Measurements from ENCODE around the gene ADAMTSL1. TPM values are rescaled to one million over a fixed set of nuclear protein-coding genes. Genes with fewer than 3 reads are reported as not detected.

ADAMTSL1 gene
- polyA plus RNA-seq, 1 donor from 2014 or later = 1.1 TPM

DNA sequence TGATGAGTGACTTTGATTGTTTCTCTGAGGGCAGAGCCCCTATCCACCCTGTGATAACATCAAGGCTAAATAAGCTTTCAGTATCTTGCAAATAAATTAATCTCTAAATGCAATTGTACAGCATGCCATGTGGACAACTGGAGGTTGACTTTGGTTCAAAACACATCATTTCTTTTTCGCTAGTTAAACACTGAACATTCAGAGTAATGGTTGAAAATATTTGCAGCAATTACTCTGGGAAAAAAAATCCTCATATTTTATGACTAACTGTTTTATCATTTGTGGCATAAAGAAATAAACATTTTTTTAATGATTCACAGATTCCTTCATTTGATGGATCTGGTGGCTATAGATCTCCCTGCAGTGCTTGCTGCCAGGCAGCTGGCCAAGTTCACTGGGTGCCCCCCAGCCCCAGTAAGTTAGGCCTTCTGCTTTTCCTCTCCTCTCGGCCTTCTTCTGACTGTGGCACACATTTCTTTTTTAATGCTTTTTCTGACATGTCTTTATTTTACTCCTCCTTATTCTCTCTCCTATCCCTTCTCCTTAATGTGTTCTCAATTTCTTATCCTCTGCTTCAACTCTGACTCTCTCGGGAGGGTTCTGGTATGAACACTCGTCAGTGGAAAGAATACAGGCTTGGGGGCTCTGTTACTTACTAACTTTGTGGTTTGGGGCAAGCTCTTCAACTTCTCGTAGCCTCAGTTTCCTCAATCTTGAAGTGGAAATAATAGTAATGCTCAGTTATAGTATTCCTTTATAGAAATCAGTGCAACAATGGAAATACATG, 69.6 kb downstream of the ADAMTSL1 start:
- TF ChIP-seq, protein P1, sequence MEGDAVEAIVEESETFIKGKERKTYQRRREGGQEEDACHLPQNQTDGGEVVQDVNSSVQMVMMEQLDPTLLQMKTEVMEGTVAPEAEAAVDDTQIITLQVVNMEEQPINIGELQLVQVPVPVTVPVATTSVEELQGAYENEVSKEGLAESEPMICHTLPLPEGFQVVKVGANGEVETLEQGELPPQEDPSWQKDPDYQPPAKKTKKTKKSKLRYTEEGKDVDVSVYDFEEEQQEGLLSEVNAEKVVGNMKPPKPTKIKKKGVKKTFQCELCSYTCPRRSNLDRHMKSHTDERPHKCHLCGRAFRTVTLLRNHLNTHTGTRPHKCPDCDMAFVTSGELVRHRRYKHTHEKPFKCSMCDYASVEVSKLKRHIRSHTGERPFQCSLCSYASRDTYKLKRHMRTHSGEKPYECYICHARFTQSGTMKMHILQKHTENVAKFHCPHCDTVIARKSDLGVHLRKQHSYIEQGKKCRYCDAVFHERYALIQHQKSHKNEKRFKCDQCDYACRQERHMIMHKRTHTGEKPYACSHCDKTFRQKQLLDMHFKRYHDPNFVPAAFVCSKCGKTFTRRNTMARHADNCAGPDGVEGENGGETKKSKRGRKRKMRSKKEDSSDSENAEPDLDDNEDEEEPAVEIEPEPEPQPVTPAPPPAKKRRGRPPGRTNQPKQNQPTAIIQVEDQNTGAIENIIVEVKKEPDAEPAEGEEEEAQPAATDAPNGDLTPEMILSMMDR (IDR thresholded peaks at IDR 0.05; ENCODE audit: poor library complexity, severe bottlenecking) = no peak
- TF ChIP-seq SMC3 (conservative IDR thresholded peaks at IDR 0.05; ENCODE audit: poor library complexity) = no peak
- TF ChIP-seq EZH2 (IDR thresholded peaks at IDR 0.05; ENCODE audit: borderline replicate concordance, insufficient read depth, low read length, poor library complexity, severe bottlenecking) = no peak
- TF ChIP-seq POLR2AphosphoS5 (IDR thresholded peaks at IDR 0.05) = no peak
- TF ChIP-seq MXI1 (conservative IDR thresholded peaks at IDR 0.05; ENCODE audit: poor library complexity, severe bottlenecking) = no peak
- no peak for TF ChIP-seq EP300 (conservative IDR thresholded peaks at IDR 0.05; ENCODE audit: poor library complexity, severe bottlenecking)
- TF ChIP-seq, protein P2, sequence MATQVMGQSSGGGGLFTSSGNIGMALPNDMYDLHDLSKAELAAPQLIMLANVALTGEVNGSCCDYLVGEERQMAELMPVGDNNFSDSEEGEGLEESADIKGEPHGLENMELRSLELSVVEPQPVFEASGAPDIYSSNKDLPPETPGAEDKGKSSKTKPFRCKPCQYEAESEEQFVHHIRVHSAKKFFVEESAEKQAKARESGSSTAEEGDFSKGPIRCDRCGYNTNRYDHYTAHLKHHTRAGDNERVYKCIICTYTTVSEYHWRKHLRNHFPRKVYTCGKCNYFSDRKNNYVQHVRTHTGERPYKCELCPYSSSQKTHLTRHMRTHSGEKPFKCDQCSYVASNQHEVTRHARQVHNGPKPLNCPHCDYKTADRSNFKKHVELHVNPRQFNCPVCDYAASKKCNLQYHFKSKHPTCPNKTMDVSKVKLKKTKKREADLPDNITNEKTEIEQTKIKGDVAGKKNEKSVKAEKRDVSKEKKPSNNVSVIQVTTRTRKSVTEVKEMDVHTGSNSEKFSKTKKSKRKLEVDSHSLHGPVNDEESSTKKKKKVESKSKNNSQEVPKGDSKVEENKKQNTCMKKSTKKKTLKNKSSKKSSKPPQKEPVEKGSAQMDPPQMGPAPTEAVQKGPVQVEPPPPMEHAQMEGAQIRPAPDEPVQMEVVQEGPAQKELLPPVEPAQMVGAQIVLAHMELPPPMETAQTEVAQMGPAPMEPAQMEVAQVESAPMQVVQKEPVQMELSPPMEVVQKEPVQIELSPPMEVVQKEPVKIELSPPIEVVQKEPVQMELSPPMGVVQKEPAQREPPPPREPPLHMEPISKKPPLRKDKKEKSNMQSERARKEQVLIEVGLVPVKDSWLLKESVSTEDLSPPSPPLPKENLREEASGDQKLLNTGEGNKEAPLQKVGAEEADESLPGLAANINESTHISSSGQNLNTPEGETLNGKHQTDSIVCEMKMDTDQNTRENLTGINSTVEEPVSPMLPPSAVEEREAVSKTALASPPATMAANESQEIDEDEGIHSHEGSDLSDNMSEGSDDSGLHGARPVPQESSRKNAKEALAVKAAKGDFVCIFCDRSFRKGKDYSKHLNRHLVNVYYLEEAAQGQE (IDR thresholded peaks at IDR 0.05; ENCODE audit: borderline replicate concordance) = no peak
- no peak for TF ChIP-seq TAF1 (IDR thresholded peaks at IDR 0.05; ENCODE audit: low read depth)
- TF ChIP-seq RAD21 (conservative IDR thresholded peaks at IDR 0.05) = no peak
- Histone ChIP-seq H2AFZ (ENCODE audit: low read depth, low read length) (no peak overlapping the region), H3K4me3 (ENCODE audit: low read length) (no peak overlapping the region), H3K4me2 (ENCODE audit: low read length) (no peak overlapping the region), H3F3A (ENCODE audit: insufficient read depth, low read length, poor library complexity, severe bottlenecking) (no peaks in the 10 kb centered on the region), H3K27me3 (ENCODE audit: insufficient read depth, low read depth, low read length) (no peaks in the 10 kb centered on the region), H3K36me3 (ENCODE audit: insufficient read depth, low read length) (no peaks in the 10 kb centered on the region), H3K27ac (ENCODE audit: low read length) (no peak overlapping the region), H3K9me2 (ENCODE audit: insufficient read depth, low read length) (no peaks in the 10 kb centered on the region), H3K9me3 (ENCODE audit: low read length) (no peaks in the 10 kb centered on the region), H4K20me1 (ENCODE audit: insufficient read depth) (no peaks in the 10 kb centered on the region), H3K9ac (ENCODE audit: low read length) (no peak overlapping the region), H3K79me2 (replicated peaks; ENCODE audit: insufficient read depth, low read length) (no peaks in the 10 kb centered on the region)

DNA sequence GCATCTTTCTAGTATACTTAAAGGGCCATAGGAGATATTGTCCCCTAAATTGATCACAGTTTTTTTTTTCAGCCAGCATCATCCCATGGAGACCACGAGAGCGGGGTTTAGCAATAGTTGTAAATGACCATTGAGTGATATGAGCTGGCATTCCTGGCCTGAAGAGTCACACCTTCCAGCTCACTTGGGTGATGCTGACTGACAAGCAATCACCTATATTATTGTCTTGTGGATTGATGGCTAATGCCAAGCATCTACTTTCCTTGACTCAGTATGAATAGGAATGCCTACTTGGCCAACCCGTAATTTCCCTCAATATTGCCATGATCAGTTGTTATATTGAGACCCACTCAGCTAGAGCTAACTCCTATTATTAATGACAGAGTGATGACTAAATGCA, 70.5 kb downstream of the ADAMTSL1 start:
- H3K79me2 ChIP-seq (replicated peaks; ENCODE audit: insufficient read depth, low read length) = no peaks in the 10 kb centered on the region
- no peaks in the 10 kb centered on the region for H3K9me2 ChIP-seq (ENCODE audit: insufficient read depth, low read length)
- no peaks in the 10 kb centered on the region for H4K20me1 ChIP-seq (ENCODE audit: insufficient read depth)
- H2AFZ ChIP-seq (ENCODE audit: low read depth, low read length) = no peak overlapping the region
- H3K27ac ChIP-seq (ENCODE audit: low read length) = no peak overlapping the region
- H3K9me3 ChIP-seq (ENCODE audit: low read length) = no peaks in the 10 kb centered on the region
- H3K4me3 ChIP-seq (ENCODE audit: low read length) = no peak overlapping the region
- H3K9ac ChIP-seq (ENCODE audit: low read length) = no peak overlapping the region
- no peaks in the 10 kb centered on the region for H3K36me3 ChIP-seq (ENCODE audit: insufficient read depth, low read length)
- H3F3A ChIP-seq (ENCODE audit: insufficient read depth, low read length, poor library complexity, severe bottlenecking) = no peaks in the 10 kb centered on the region
- no peaks in the 10 kb centered on the region for H3K27me3 ChIP-seq (ENCODE audit: insufficient read depth, low read depth, low read length)
- no peak overlapping the region for H3K4me2 ChIP-seq (ENCODE audit: low read length)
- TF ChIP-seq TAF1 (IDR thresholded peaks at IDR 0.05; ENCODE audit: low read depth) (no peak), MXI1 (conservative IDR thresholded peaks at IDR 0.05; ENCODE audit: poor library complexity, severe bottlenecking) (no peak), EZH2 (IDR thresholded peaks at IDR 0.05; ENCODE audit: borderline replicate concordance, insufficient read depth, low read length, poor library complexity, severe bottlenecking) (no peak), POLR2AphosphoS5 (IDR thresholded peaks at IDR 0.05) (no peak)

Measured in neural cell (in vitro differentiated cells).